GM19193 (cell line): ENCODE results near the gene FLOT1.

Source experiments
- POLR2A ChIP-seq: IDR thresholded peaks from 4 replicates; pipeline ENCODE4 v1.6.1; 2011; ENCODE audit not compliant: insufficient read depth, insufficient read length; ENCODE audit errors: extremely low read depth

The FLOT1 gene

GRCh38 chr6:30738532-30738931 is 4.0 kb downstream of the FLOT1 start:
- no peak for TF ChIP-seq POLR2A

- no peak for TF ChIP-seq POLR2A
Observed at GRCh38 chr6:30735668-30736314, 6.7 kb downstream of the FLOT1 start.

- no peak for TF ChIP-seq POLR2A
Observed at GRCh38 chr6:30732237-30732943, 10.1 kb downstream of the FLOT1 start.

GRCh38 chr6:30730601-30731435 is 11.7 kb downstream of the FLOT1 start:
- no peak for TF ChIP-seq POLR2A

GRCh38 chr6:30727920-30728553 is 14.4 kb downstream of the FLOT1 start:
- TF ChIP-seq POLR2A: no peak

- TF ChIP-seq POLR2A: no peak
Observed at GRCh38 chr6:30726506-30727413, 15.7 kb downstream of the FLOT1 start.

- no peak for TF ChIP-seq POLR2A
Observed at GRCh38 chr6:30725713-30726505, 16.6 kb downstream of the FLOT1 start.

GRCh38 chr6:30724906-30725667 is 17.4 kb downstream of the FLOT1 start:
- TF ChIP-seq POLR2A: no peak

- peak; percentile 45 for TF ChIP-seq POLR2A
Observed at GRCh38 chr6:30722280-30723112, 20.0 kb downstream of the FLOT1 start.

GRCh38 chr6:30721198-30722024 is 21.1 kb downstream of the FLOT1 start:
- TF ChIP-seq POLR2A: peak; percentile 70

- no peak for TF ChIP-seq POLR2A
Observed at GRCh38 chr6:30720738-30721197, 21.7 kb downstream of the FLOT1 start.
